GM12878 (cell line): ENCODE measurements around the gene PHC2. TPM values are rescaled to one million over a fixed set of nuclear protein-coding genes. Genes with fewer than 3 reads are reported as not detected.

Experiments
- ATAC-seq: fragments of 200-7000 bp; cut with Tn5 transposase; 3 replicates; pipeline ENCODE4 v1.9.1; 2020; ENCODE audit warnings: mild to moderate bottlenecking, moderate library complexity
- BruUV-seq: library from RNA; stranded (reverse); fragments of 400-500 nt; replicated peaks from 2 replicates; lab custom pipeline; 2021; lab: Mats Ljungman, UMichigan
- CTCF ChIA-PET: fragments of 300-600 bp; sonication (Branson Sonifier 250); formaldehyde crosslinking; extraction: SDS; loops from one replicate; lab custom pipeline; 2021; ENCODE audit warnings: inconsistent platforms; lab: Yijun Ruan, JAX
- POLR2A ChIA-PET: fragments of 350-600 bp; formaldehyde crosslinking; extraction: SDS; loops from one replicate; lab custom pipeline; 2021; ENCODE audit warnings: inconsistent platforms; lab: Charles Lee
- RAD21 ChIA-PET: fragments of 300-600 bp; sonication (Branson Sonifier 250); formaldehyde crosslinking; loops from one replicate; lab custom pipeline; 2023; ENCODE audit warnings: antibody characterized with exemption; ENCODE audit not compliant: unreplicated experiment; lab: Charles Lee
- SMC1A ChIA-PET: fragments of 300-600 bp; sonication (Branson Sonifier 250); formaldehyde crosslinking; loops from one replicate; lab custom pipeline; 2023; ENCODE audit not compliant: unreplicated experiment, uncharacterized antibody; lab: Charles Lee
- DNase-seq: peaks from one replicate; pipeline ENCODE4 v3.0.0-alpha.2; 2011; ENCODE audit warnings: low read depth, low spot score
- FAIRE-seq: peaks from 3 replicates; lab custom pipeline; 2011; peaks lifted over from hg19 to GRCh38; lab: Jason Lieb, UNC
- H2AFZ ChIP-seq: 2 replicates; pipeline ENCODE4 v1.6.0; 2011; ENCODE audit warnings: low read depth, low read length, control low read depth; ENCODE audit not compliant: control insufficient read depth
- H3K27ac ChIP-seq: 2 replicates; pipeline ENCODE4 v1.5.1; 2011; ENCODE audit warnings: control low read depth; ENCODE audit not compliant: control insufficient read depth, insufficient read depth
- H3K27me3 ChIP-seq, 2 experiments: replicated peaks in 1 of 2; 2 replicates each; pipeline versions ENCODE4 v1.6.0 to v1.6.1; 2011; ENCODE audit warnings: low read length in 1 of 2; ENCODE audit not compliant: control insufficient read depth in 2 of 2, insufficient read depth in 2 of 2
- H3K36me3 ChIP-seq, 2 experiments: 2 replicates each; pipeline ENCODE4 v1.5.1; 2011; ENCODE audit warnings: low read length in 1 of 2; ENCODE audit not compliant: control insufficient read depth in 2 of 2, insufficient read depth in 2 of 2
- H3K4me1 ChIP-seq: 2 replicates; pipeline ENCODE4 v1.6.1; 2011; ENCODE audit warnings: mild to moderate bottlenecking, low read length, moderate library complexity, mixed read lengths; ENCODE audit not compliant: control insufficient read depth, insufficient read depth
- H3K4me2 ChIP-seq: 2 replicates; pipeline ENCODE4 v1.6.0; 2011; ENCODE audit warnings: control low read depth; ENCODE audit not compliant: control insufficient read depth, insufficient read depth
- H3K4me3 ChIP-seq: fragments of 200-600 bp; sonication (generic); 2 replicates; pipeline ENCODE4 v1.5.1; 2016
- H3K79me2 ChIP-seq: 2 replicates; pipeline ENCODE4 v1.6.0; 2011; ENCODE audit warnings: low read length; ENCODE audit not compliant: control insufficient read depth, insufficient read depth
- H3K9ac ChIP-seq: 2 replicates; pipeline ENCODE4 v1.8.0; 2011; ENCODE audit warnings: low read length, control low read depth, mixed read lengths; ENCODE audit not compliant: control insufficient read depth, insufficient read depth
- H3K9me3 ChIP-seq: replicated peaks from 3 replicates; pipeline ENCODE4 v1.5.1; 2011; ENCODE audit warnings: mild to moderate bottlenecking, low read length; ENCODE audit not compliant: control insufficient read depth, insufficient read depth
- H4K20me1 ChIP-seq: 2 replicates; pipeline ENCODE4 v1.6.0; 2011; ENCODE audit not compliant: control insufficient read depth, insufficient read depth
- ATF7 ChIP-seq: fragments of 450-650 bp; IDR thresholded peaks from 2 replicates; pipeline ENCODE4 v1.6.1; 2016; ENCODE audit warnings: low read depth, mild to moderate bottlenecking
- CBX5 ChIP-seq: sonication (generic); IDR thresholded peaks from 2 replicates; pipeline ENCODE4 v1.6.1; 2016; ENCODE audit warnings: low read depth, moderate library complexity, mild to moderate bottlenecking, inconsistent platforms
- CREM ChIP-seq: IDR thresholded peaks from 2 replicates; pipeline ENCODE4 v1.6.1; 2014; ENCODE audit warnings: antibody characterized with exemption, low read depth
- GABPA ChIP-seq: IDR thresholded peaks from 2 replicates; pipeline ENCODE4 v1.6.1; 2014; ENCODE audit warnings: antibody characterized with exemption, low read depth, mild to moderate bottlenecking, inconsistent platforms
- IKZF2 ChIP-seq, 2 experiments: fragments of 450-650 bp; IDR thresholded peaks; 2 replicates each; pipeline ENCODE4 v1.6.1; 2017; ENCODE audit warnings: mild to moderate bottlenecking in 2 of 2, moderate library complexity in 2 of 2
- JUNB ChIP-seq: IDR thresholded peaks from 2 replicates; pipeline ENCODE4 v1.6.1; 2016; ENCODE audit warnings: antibody characterized with exemption, mild to moderate bottlenecking
- NR2C2 ChIP-seq: IDR thresholded peaks from 2 replicates; pipeline ENCODE4 v1.6.1; 2011; ENCODE audit warnings: borderline replicate concordance, low read depth; ENCODE audit not compliant: control insufficient read depth, insufficient read length
- NRF1 ChIP-seq: conservative IDR thresholded peaks from 2 replicates; pipeline ENCODE4 v1.6.1; 2011; ENCODE audit warnings: mild to moderate bottlenecking, low read depth, low read length, improper control_type of control experiment
- PAX8 ChIP-seq: fragments of 450-650 bp; IDR thresholded peaks from 2 replicates; pipeline ENCODE4 v1.6.1; 2017; ENCODE audit warnings: mild to moderate bottlenecking, moderate library complexity
- RFX5 ChIP-seq: IDR thresholded peaks from 2 replicates; pipeline ENCODE4 v1.6.1; 2011; ENCODE audit warnings: low read depth, low read length, improper control_type of control experiment
- STAT1 ChIP-seq: fragments of 450-650 bp; conservative IDR thresholded peaks from 2 replicates; pipeline ENCODE4 v1.6.1; 2014; ENCODE audit warnings: antibody characterized with exemption, mild to moderate bottlenecking
- STAT3 ChIP-seq: IDR thresholded peaks from 2 replicates; pipeline ENCODE4 v1.6.1; 2011; ENCODE audit warnings: low read depth, low read length, improper control_type of control experiment
- TCF3 ChIP-seq: IDR thresholded peaks from 2 replicates; pipeline ENCODE4 v1.6.1; 2012; ENCODE audit warnings: low read depth, mild to moderate bottlenecking, low read length, borderline replicate concordance; ENCODE audit not compliant: insufficient read depth
- ZNF207 ChIP-seq: fragments of 450-650 bp; IDR thresholded peaks from 2 replicates; pipeline ENCODE4 v1.6.1; 2014; ENCODE audit warnings: antibody characterized with exemption, mild to moderate bottlenecking, borderline replicate concordance
- ZNF274 ChIP-seq: IDR thresholded peaks from one replicate; pipeline ENCODE4 v1.8.0; 2011; ENCODE audit not compliant: insufficient read length, insufficient read depth
- ZNF622 ChIP-seq: fragments of 450-650 bp; IDR thresholded peaks from 2 replicates; pipeline ENCODE4 v1.6.1; 2017; ENCODE audit warnings: mild to moderate bottlenecking, inconsistent platforms
- WGBS: methylation state at CpG from one replicate; pipeline ENCODE4 v1.1.6; 2016; ENCODE audit warnings: low lambda C conversion rate; ENCODE audit not compliant: insufficient replicate concordance, insufficient coverage; ENCODE audit errors: missing lambda C conversion rate; 5-methylcytosine and 5-hydroxymethylcytosine counted together
- in situ Hi-C: fragments of 300-500 bp; cut with MboI; formaldehyde crosslinking; loops from 9 replicates; pipeline ENCODE4 v1.14.3; 2018; ENCODE audit warnings: mixed read lengths
- intact Hi-C: fragments of 100-400 bp; cut with micrococcal nuclease; formaldehyde crosslinking; loops from one replicate; pipeline ENCODE4 v1.14.2; 2022; ENCODE audit not compliant: unreplicated experiment
- polyA plus RNA-seq, 11 experiments: library from polyadenylated mRNA; depleted of rRNA in 4 of 11; unstranded in 6 of 11; stranded (reverse) in 5 of 11; fragments of >200 nt; fragmentation: Nextera tagmentation in 4 of 11; fragmentation: Illumina TruSeq in 1 of 11; extraction: Ambion mirVana in 4 of 11; extraction: Trizol in 1 of 11; gene quantifications; 1 replicate in 1 of 11; 2 replicates in 10 of 11; pipeline versions ENCODE4 v1.2.1 to v1.2.3, GENCODE V29; 2011 to 2016; ENCODE audit warnings: inconsistent platforms in 2 of 11, missing spikeins in 2 of 11, low read depth in 1 of 11
- total RNA-seq, 4 experiments: library from RNA; depleted of rRNA in 3 of 4; stranded (reverse); fragments of >200 nt in 3 of 4; fragmentation: Illumina TruSeq in 1 of 4; extraction: Trizol in 1 of 4; gene quantifications; 2 replicates each; pipeline versions ENCODE4 v1.2.1 to v1.2.3, GENCODE V29; 2013 to 2021
- TF ChIP-seq, protein P1 (sequence below): IDR thresholded peaks from 2 replicates; pipeline ENCODE4 v1.6.1; 2011; ENCODE audit warnings: borderline replicate concordance, low read depth, mild to moderate bottlenecking, moderate library complexity, mixed read lengths, low read length; ENCODE audit not compliant: insufficient read depth; ENCODE audit errors: extremely low read length
- TF ChIP-seq, protein P2 (sequence below): fragments of 450-650 bp; IDR thresholded peaks from 2 replicates; pipeline ENCODE4 v1.6.1; 2014; ENCODE audit warnings: mild to moderate bottlenecking
- TF ChIP-seq, protein P3 (sequence below): IDR thresholded peaks from 2 replicates; pipeline ENCODE4 v1.6.1; 2012; ENCODE audit warnings: mild to moderate bottlenecking, low read depth, low read length

PHC2 gene
- total and polyA plus RNA-seq, 10 of the 15 experiments (the other 5 are each of a cell fraction or from before 2014, with no cell fraction given): 2.0 to 35.9 (median 16.4) TPM

DNA sequence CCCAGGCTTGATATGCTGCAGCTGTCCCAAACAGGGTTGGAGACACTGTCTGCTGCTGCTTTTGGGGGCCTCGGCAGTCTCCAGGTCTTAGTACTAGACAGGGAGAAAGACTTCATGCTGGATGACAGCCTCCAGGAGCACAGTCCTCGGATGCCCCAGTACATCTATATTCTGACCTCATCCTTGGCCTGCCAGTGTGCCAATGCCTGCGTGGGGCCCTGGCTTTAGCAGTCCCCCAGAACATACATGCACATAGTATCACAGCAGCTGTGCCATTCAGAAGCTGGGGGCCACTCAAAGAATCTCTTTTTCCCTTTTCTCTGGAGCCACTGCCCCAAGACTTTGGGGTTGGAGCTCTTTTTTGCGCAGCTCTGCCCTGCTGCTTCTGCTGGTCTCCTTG is 37.1 kb upstream of the PHC2 start:
- no peak overlapping the region for H3K27ac ChIP-seq
- H3K27me3 ChIP-seq: no peaks in the 10 kb centered on the region
- intact Hi-C loops (no loop called here), in situ Hi-C loops (loop anchor here (5.0 kb wide), 2 partner anchors 101 to 171 kb away; no protein-coding TSS in a partner anchor)
- no peak for DNase-seq
- H3K9me3 ChIP-seq: no peaks in the 10 kb centered on the region
- ChIA-PET SMC1A (interaction anchor here (0.8 to 8.8 kb wide), 8 partner anchors 10 to 355 kb away, joined by 3 to 149 read pairs (median 4); no protein-coding TSS in a partner anchor), RAD21 (interaction anchor here (0.7 to 6.3 kb wide), 5 partner anchors 8 to 172 kb away, joined by 3 to 103 read pairs (median 4); no protein-coding TSS in a partner anchor), POLR2A (interaction anchor here (1.2 kb wide), 1 partner anchor 359 kb away, joined by 3 read pairs; no protein-coding TSS in a partner anchor), CTCF (interaction anchor here (0.6 to 9.8 kb wide), 10 partner anchors 7 to 444 kb away, joined by 3 to 239 read pairs (median 11); no protein-coding TSS in a partner anchor)
- H3K36me3 ChIP-seq: no peaks in the 10 kb centered on the region
- no peak overlapping the region for H3K4me2 ChIP-seq
- no peak overlapping the region for H3K4me3 ChIP-seq
- peaks cover 17% of the 10 kb centered on the region for H3K4me1 ChIP-seq
- no peak for ATAC-seq
- 28% methylated on average over 4 of the region's 4 CpGs for WGBS
- TF ChIP-seq NRF1 (no peak), STAT3 (no peak), CBX5 (no peak), RFX5 (no peak), JUNB (no peak), ZNF274 (no peak), IKZF2 (IDR thresholded peaks at IDR 0.05) (no peak), ZNF622 (no peak), CREM (no peak), ATF7 (no peak), STAT1 (no peak), NR2C2 (no peak), GABPA (no peak), ZNF207 (no peak), TCF3 (no peak), PAX8 (no peak)
- TF ChIP-seq, protein P1, sequence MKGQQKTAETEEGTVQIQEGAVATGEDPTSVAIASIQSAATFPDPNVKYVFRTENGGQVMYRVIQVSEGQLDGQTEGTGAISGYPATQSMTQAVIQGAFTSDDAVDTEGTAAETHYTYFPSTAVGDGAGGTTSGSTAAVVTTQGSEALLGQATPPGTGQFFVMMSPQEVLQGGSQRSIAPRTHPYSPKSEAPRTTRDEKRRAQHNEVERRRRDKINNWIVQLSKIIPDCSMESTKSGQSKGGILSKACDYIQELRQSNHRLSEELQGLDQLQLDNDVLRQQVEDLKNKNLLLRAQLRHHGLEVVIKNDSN: no peak
- TF ChIP-seq, protein P2, sequence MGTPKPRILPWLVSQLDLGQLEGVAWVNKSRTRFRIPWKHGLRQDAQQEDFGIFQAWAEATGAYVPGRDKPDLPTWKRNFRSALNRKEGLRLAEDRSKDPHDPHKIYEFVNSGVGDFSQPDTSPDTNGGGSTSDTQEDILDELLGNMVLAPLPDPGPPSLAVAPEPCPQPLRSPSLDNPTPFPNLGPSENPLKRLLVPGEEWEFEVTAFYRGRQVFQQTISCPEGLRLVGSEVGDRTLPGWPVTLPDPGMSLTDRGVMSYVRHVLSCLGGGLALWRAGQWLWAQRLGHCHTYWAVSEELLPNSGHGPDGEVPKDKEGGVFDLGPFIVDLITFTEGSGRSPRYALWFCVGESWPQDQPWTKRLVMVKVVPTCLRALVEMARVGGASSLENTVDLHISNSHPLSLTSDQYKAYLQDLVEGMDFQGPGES: no peak
- TF ChIP-seq, protein P3, sequence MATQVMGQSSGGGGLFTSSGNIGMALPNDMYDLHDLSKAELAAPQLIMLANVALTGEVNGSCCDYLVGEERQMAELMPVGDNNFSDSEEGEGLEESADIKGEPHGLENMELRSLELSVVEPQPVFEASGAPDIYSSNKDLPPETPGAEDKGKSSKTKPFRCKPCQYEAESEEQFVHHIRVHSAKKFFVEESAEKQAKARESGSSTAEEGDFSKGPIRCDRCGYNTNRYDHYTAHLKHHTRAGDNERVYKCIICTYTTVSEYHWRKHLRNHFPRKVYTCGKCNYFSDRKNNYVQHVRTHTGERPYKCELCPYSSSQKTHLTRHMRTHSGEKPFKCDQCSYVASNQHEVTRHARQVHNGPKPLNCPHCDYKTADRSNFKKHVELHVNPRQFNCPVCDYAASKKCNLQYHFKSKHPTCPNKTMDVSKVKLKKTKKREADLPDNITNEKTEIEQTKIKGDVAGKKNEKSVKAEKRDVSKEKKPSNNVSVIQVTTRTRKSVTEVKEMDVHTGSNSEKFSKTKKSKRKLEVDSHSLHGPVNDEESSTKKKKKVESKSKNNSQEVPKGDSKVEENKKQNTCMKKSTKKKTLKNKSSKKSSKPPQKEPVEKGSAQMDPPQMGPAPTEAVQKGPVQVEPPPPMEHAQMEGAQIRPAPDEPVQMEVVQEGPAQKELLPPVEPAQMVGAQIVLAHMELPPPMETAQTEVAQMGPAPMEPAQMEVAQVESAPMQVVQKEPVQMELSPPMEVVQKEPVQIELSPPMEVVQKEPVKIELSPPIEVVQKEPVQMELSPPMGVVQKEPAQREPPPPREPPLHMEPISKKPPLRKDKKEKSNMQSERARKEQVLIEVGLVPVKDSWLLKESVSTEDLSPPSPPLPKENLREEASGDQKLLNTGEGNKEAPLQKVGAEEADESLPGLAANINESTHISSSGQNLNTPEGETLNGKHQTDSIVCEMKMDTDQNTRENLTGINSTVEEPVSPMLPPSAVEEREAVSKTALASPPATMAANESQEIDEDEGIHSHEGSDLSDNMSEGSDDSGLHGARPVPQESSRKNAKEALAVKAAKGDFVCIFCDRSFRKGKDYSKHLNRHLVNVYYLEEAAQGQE: no peak
- peaks cover 3% of the 10 kb centered on the region; the same call in 1 of the 2 replicates for H3K79me2 ChIP-seq
- no TSS peak for BruUV-seq
- no peak for FAIRE-seq
- H4K20me1 ChIP-seq: no peaks in the 10 kb centered on the region
- no peak overlapping the region for H2AFZ ChIP-seq
- no peak overlapping the region for H3K9ac ChIP-seq
